ENCODE data around the gene PRR12.

Gene PRR12

GRCh38 chr19:49669516-49669915 lies 78.5 kb downstream of the PRR12 start:
- DNase-seq, result no peak

- peak; percentile 67 for DNase-seq
Measured at GRCh38 chr19:49672131-49672919, 81.3 kb downstream of the PRR12 start.

All from EL (cell line).